PC-9 (cell line): ENCODE data around the gene MXD1. TPM values are rescaled to one million over a fixed set of nuclear protein-coding genes. Genes with fewer than 3 reads are reported as not detected.
A peak's percentile ranks its signal among the peaks of the same experiment; 100 is the strongest.

Experiments used
- BruUV-seq: library from RNA; stranded (reverse); fragments of 400-500 nt; replicated peaks from 2 replicates; lab custom pipeline; 2021; lab: Mats Ljungman, UMichigan
- CTCF ChIA-PET: fragments of 300-600 bp; sonication (Branson Sonifier 250); formaldehyde crosslinking; loops from one replicate; lab custom pipeline; 2022; ENCODE audit warnings: antibody characterized with exemption; lab: Charles Lee
- POLR2A ChIA-PET: fragments of 300-600 bp; sonication (Branson Sonifier 250); formaldehyde crosslinking; loops from one replicate; lab custom pipeline; 2022; ENCODE audit warnings: antibody characterized with exemption; ENCODE audit not compliant: unreplicated experiment; lab: Charles Lee
- DNase-seq, 2 experiments: peaks; one replicate each; pipeline versions ENCODE4 v3.0.0 to v3.0.0-alpha.2; 2015 to 2022; ENCODE audit warnings: mixed read lengths in 1 of 2
- H2AFZ ChIP-seq: fragments of 200-600 bp; sonication (generic); 2 replicates; pipeline ENCODE4 v1.8.1; 2017; ENCODE audit warnings: antibody characterized with exemption
- H3F3A ChIP-seq: fragments of 200-600 bp; sonication (generic); 2 replicates; pipeline ENCODE4 v1.8.1; 2017; ENCODE audit warnings: antibody characterized with exemption, mild to moderate bottlenecking, low read depth; ENCODE audit not compliant: insufficient read depth
- H3K27ac ChIP-seq: fragments of 200-600 bp; sonication (generic); 2 replicates; pipeline ENCODE4 v1.6.1; 2016; ENCODE audit warnings: mixed run types
- H3K27me3 ChIP-seq: fragments of 200-600 bp; sonication (generic); 2 replicates; pipeline ENCODE4 v1.6.1; 2016; ENCODE audit warnings: low read depth, mixed run types; ENCODE audit not compliant: insufficient read depth
- H3K36me3 ChIP-seq: fragments of 200-600 bp; sonication (generic); 2 replicates; pipeline ENCODE4 v1.6.1; 2016; ENCODE audit warnings: low read depth, mixed run types
- H3K4me1 ChIP-seq: fragments of 200-600 bp; sonication (generic); replicated peaks from 2 replicates; pipeline ENCODE4 v1.6.1; 2016; ENCODE audit warnings: mixed run types; ENCODE audit not compliant: insufficient read depth
- H3K4me2 ChIP-seq: fragments of 200-600 bp; sonication (generic); 2 replicates; pipeline ENCODE4 v1.6.1; 2017; ENCODE audit warnings: mixed run types
- H3K4me3 ChIP-seq: fragments of 200-600 bp; sonication (generic); 2 replicates; pipeline ENCODE4 v1.6.1; 2016; ENCODE audit warnings: mixed run types
- H3K79me2 ChIP-seq: fragments of 200-600 bp; sonication (generic); 2 replicates; pipeline ENCODE4 v1.6.1; 2017; ENCODE audit warnings: low read depth, mixed run types
- H3K9me2 ChIP-seq: fragments of 200-600 bp; sonication (generic); 2 replicates; pipeline ENCODE4 v1.8.1; 2017; ENCODE audit warnings: mild to moderate bottlenecking; ENCODE audit not compliant: insufficient read depth
- H3K9me3 ChIP-seq: fragments of 200-600 bp; sonication (generic); 2 replicates; pipeline ENCODE4 v1.8.1; 2016; ENCODE audit warnings: low read depth; ENCODE audit not compliant: insufficient read depth
- H4K20me1 ChIP-seq: fragments of 200-600 bp; sonication (generic); 2 replicates; pipeline ENCODE4 v1.8.1; 2017; ENCODE audit not compliant: insufficient read depth
- CTCF ChIP-seq: fragments of 200-600 bp; sonication (generic); conservative IDR thresholded peaks from 2 replicates; pipeline ENCODE4 v1.6.1; 2017; ENCODE audit warnings: mixed run types, antibody characterized with exemption, mild to moderate bottlenecking, moderate library complexity
- EZH2 ChIP-seq: fragments of 200-600 bp; sonication (generic); IDR thresholded peaks from 2 replicates; pipeline ENCODE4 v1.8.0; 2017; ENCODE audit warnings: antibody characterized with exemption, low read depth
- intact Hi-C: fragments of 100-400 bp; cut with micrococcal nuclease; formaldehyde crosslinking; loops from one replicate; pipeline ENCODE4 v1.10.0; 2022; ENCODE audit not compliant: unreplicated experiment
- total RNA-seq: library from RNA; stranded (reverse); gene quantifications from 2 replicates; pipeline ENCODE4 v1.2.3, GENCODE V29; 2021

Gene MXD1
- total RNA-seq, 1 experiment from 2014 or later, result 8.8 TPM

- intact Hi-C loops, result loop anchor here (5.0 kb wide), 1 partner anchor 42 kb away; no protein-coding TSS in a partner anchor
- Histone ChIP-seq H3K79me2 (no peaks in the 10 kb centered on the region), H3K4me1 (peaks cover 70% of the 10 kb centered on the region), H3F3A (peaks cover 56% of the 10 kb centered on the region), H3K4me3 (no peak overlapping the region), H3K9me2 (no peaks in the 10 kb centered on the region), H3K36me3 (peaks cover 8% of the 10 kb centered on the region; the same call in 1 of the 2 replicates), H3K4me2 (peak overlapping the region; percentile 66), H3K27ac (peak overlapping the region; percentile 98), H2AFZ (no peak overlapping the region), H4K20me1 (no peaks in the 10 kb centered on the region), H3K9me3 (no peaks in the 10 kb centered on the region), H3K27me3 (no peaks in the 10 kb centered on the region)
- DNase-seq, result no peak
- BruUV-seq, result no TSS peak
- ChIA-PET CTCF (no interaction called here), POLR2A (no interaction called here)
- TF ChIP-seq CTCF, result no peak
- TF ChIP-seq EZH2, result no peak
Measured at GRCh38 chr2:69945441-69945840, 30.5 kb downstream of the MXD1 start.

GRCh38 chr2:69945941-69946340, 31.0 kb downstream of the MXD1 start:
- Histone ChIP-seq H3K9me3 (no peaks in the 10 kb centered on the region), H3K4me3 (no peak overlapping the region), H3K4me1 (peaks cover 70% of the 10 kb centered on the region), H3K79me2 (no peaks in the 10 kb centered on the region), H3F3A (peaks cover 56% of the 10 kb centered on the region), H3K27me3 (no peaks in the 10 kb centered on the region), H3K9me2 (no peaks in the 10 kb centered on the region), H3K4me2 (peak overlapping the region; percentile 66), H3K36me3 (peaks cover 4% of the 10 kb centered on the region; the same call in 1 of the 2 replicates), H3K27ac (peak overlapping the region; percentile 98), H2AFZ (no peak overlapping the region), H4K20me1 (no peaks in the 10 kb centered on the region)
- DNase-seq, result no peak
- TSS peak; percentile 81 for BruUV-seq
- intact Hi-C loops, result loop anchor here (2.0 to 5.0 kb wide), 2 partner anchors 31 to 41 kb away; partner anchors contain the start of gene MXD1
- ChIA-PET CTCF (no interaction called here), POLR2A (no interaction called here)
- TF ChIP-seq CTCF (no peak), EZH2 (no peak)

- Histone ChIP-seq H3K9me3 (no peaks in the 10 kb centered on the region), H3F3A (peaks cover 56% of the 10 kb centered on the region), H3K4me2 (peak overlapping the region; percentile 66), H3K4me3 (peak overlapping the region; percentile 16; the same call in 1 of the 2 replicates), H3K4me1 (peaks cover 70% of the 10 kb centered on the region), H4K20me1 (no peaks in the 10 kb centered on the region), H3K27ac (peak overlapping the region; percentile 98), H3K79me2 (no peaks in the 10 kb centered on the region), H3K36me3 (peaks cover 4% of the 10 kb centered on the region; the same call in 1 of the 2 replicates), H3K27me3 (no peaks in the 10 kb centered on the region), H2AFZ (peak overlapping the region; percentile 55; the same call in 1 of the 2 replicates), H3K9me2 (no peaks in the 10 kb centered on the region)
- POLR2A ChIA-PET, result interaction anchor here (0.6 kb wide), 1 partner anchor 33 kb away, joined by 4 read pairs; no protein-coding TSS in a partner anchor
- CTCF ChIA-PET, result no interaction called here
- DNase-seq, result peak; percentile 45 to 87
- intact Hi-C loops, result loop anchor here (2.0 to 5.0 kb wide), 2 partner anchors 32 to 41 kb away; partner anchors contain the start of gene MXD1
- TF ChIP-seq EZH2 (no peak), CTCF (peak; percentile 22; the same call in 1 of the 2 replicates)
- BruUV-seq, result TSS peak; percentile 81
Measured at GRCh38 chr2:69946351-69947324, 31.7 kb downstream of the MXD1 start.
